Activated T-cell treated with anti-CD3 and anti-CD28 coated beads, Interleukin-2, amount 50 U/mL, for 72 hours (primary cell): ENCODE measurements around the gene ZFAND6. TPM values are rescaled to one million over a fixed set of nuclear protein-coding genes. Genes with fewer than 3 reads are reported as not detected.

Source experiments
- ATAC-seq, 2 donors: fragments of 150-1000 bp; cut with Tn5 transposase; replicated peaks in 1 of 2; 2 replicates each; pipeline ENCODE4 v1.10.0; 2021; ENCODE audit warnings: moderate library complexity in 2 of 2, mild to moderate bottlenecking in 1 of 2
- DNase-seq, 2 donors: peaks; one replicate each; pipeline ENCODE4 v3.0.0; 2021 to 2022; ENCODE audit warnings: mixed read lengths in 1 of 2
- H3K27ac Mint-ChIP-seq: one replicate; pipeline ENCODE4 v1.8.0; 2022; ENCODE audit warnings: mild to moderate bottlenecking, moderate library complexity, mixed read lengths
- H3K27me3 Mint-ChIP-seq: one replicate; pipeline ENCODE4 v1.8.0; 2022; ENCODE audit warnings: low read depth, mixed read lengths
- H3K36me3 Mint-ChIP-seq, 2 donors: one replicate each; pipeline ENCODE4 v1.8.0; 2022; ENCODE audit warnings: mixed read lengths in 2 of 2, mild to moderate bottlenecking in 1 of 2; ENCODE audit not compliant: insufficient read depth in 2 of 2
- H3K4me1 Mint-ChIP-seq: one replicate; pipeline ENCODE4 v1.8.0; 2022; ENCODE audit warnings: low read depth, mixed read lengths
- H3K4me3 Mint-ChIP-seq, 2 donors: one replicate each; pipeline ENCODE4 v1.8.0; 2022; ENCODE audit warnings: mild to moderate bottlenecking in 2 of 2, mixed read lengths in 2 of 2, moderate library complexity in 2 of 2
- H3K9me3 Mint-ChIP-seq, 2 donors: one replicate each; pipeline ENCODE4 v1.8.0; 2022; ENCODE audit warnings: mixed read lengths in 2 of 2
- total RNA-seq, 2 donors: library from RNA; stranded (reverse); gene quantifications; one replicate each; pipeline ENCODE4 v1.2.3, GENCODE V29; 2022

Gene ZFAND6
- total RNA-seq, 2 donors from 2014 or later = 43.9 to 44.1 TPM

- DNase-seq = peak; percentile 68 to 77
- Mint-ChIP-seq H3K4me3 (no peak overlapping the region), H3K27ac (no peak overlapping the region), H3K4me1 (no peaks in the 10 kb centered on the region), H3K9me3 (no peaks in the 10 kb centered on the region), H3K36me3 (peaks cover 0 to 16% of the 10 kb centered on the region in 2 donors), H3K27me3 (no peaks in the 10 kb centered on the region)
- peak; percentile 73 to 83 for ATAC-seq
These were observed 113.7 kb downstream of the ZFAND6 start for GRCh38 chr15:80173022-80173759.

DNA sequence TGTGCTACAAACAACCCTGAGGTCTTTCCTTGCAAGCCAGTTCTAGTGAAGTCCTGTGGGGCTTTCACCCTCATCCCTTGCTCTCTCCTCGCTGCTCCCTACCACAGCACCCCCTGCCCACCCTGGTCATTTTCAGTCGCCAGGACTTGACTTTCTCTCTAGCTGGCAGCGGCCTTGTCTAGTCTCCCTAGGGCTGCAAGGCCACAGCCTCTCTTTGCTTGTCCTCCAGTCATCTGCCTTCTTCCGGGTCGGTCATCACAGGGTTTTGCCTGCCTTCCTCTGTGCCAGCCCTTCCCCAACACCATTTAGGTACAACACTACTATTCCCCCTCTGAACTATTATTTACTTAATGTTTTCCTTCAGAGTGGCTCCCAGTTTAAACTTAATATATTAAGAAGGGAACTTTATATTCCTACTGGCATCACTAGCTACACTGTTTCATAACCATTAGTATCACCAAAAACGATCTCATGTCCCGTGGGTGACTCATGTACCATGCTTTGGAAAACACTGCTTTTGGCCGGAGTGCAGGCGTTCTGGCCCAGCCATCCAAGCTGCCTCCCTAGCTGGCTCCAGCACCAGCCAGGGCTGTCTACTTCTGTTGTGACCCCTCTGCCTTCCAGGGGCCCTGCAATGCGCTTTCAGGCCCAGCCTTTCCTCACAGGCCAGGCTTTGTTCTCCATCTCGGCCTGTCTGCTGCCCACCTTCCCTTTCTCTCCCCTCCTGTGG lies 114.7 kb downstream of the ZFAND6 start:
- DNase-seq (no peak), ATAC-seq (no peak)
- H3K4me3 Mint-ChIP-seq = no peak overlapping the region
- H3K27me3 Mint-ChIP-seq = no peaks in the 10 kb centered on the region
- peaks cover 0 to 17% of the 10 kb centered on the region in 2 donors for H3K36me3 Mint-ChIP-seq
- no peak overlapping the region for H3K27ac Mint-ChIP-seq
- H3K4me1 Mint-ChIP-seq = no peaks in the 10 kb centered on the region
- H3K9me3 Mint-ChIP-seq = no peaks in the 10 kb centered on the region

DNA sequence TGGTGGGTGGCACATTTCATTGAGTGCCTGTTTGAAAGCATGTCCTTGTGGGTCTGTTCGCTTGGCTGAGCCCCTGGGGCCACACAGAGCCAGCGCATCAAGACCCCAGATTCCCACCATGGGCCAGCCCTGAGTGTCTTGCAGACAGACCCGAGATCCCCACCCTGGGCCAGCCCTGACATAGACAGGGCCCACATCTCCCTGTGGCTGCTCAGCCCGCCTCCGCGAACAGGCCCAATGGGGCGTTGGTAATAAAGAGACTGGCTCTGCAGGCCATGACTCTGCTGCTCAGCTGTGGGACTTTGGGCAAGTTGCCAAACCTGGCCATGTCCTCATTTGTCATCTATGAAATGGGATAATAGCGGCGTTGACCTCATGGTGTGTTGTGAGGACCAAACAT lies 116.0 kb downstream of the ZFAND6 start:
- Mint-ChIP-seq H3K27me3 (no peaks in the 10 kb centered on the region), H3K9me3 (no peaks in the 10 kb centered on the region), H3K27ac (no peak overlapping the region), H3K36me3 (peaks cover 2 to 17% of the 10 kb centered on the region in 2 donors), H3K4me3 (no peak overlapping the region), H3K4me1 (no peaks in the 10 kb centered on the region)
- no peak for ATAC-seq
- no peak for DNase-seq

GRCh38 chr15:80176443-80176842 lies 117.0 kb downstream of the ZFAND6 start:
- Mint-ChIP-seq H3K27ac (no peak overlapping the region), H3K9me3 (no peaks in the 10 kb centered on the region), H3K27me3 (no peaks in the 10 kb centered on the region), H3K4me1 (no peaks in the 10 kb centered on the region), H3K36me3 (peaks cover 2 to 15% of the 10 kb centered on the region in 2 donors), H3K4me3 (no peak overlapping the region)
- DNase-seq (no peak), ATAC-seq (no peak)

DNA sequence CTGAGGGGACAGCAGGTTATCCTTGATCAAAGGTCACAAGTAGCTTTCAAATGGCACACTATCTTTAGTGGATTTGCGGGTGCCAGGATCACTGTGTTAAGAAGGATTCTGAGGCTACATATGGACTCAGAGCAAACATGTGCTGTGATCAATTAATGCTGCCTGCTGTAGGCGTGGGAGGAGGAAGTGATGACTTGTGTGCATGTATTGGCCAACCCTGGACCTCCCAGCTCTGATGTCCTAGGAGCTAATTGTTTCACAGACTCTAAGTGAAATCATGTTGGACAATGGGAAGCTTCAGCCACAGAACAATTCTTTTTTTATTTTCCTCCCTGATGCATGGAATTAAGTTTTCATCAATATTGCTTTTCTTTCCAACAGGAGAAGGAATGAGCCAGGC lies 117.7 kb downstream of the ZFAND6 start:
- H3K9me3 Mint-ChIP-seq = no peaks in the 10 kb centered on the region
- H3K4me1 Mint-ChIP-seq = no peaks in the 10 kb centered on the region
- DNase-seq (no peak), ATAC-seq (no peak)
- H3K4me3 Mint-ChIP-seq = no peak overlapping the region
- no peaks in the 10 kb centered on the region for H3K27me3 Mint-ChIP-seq
- H3K27ac Mint-ChIP-seq = no peak overlapping the region
- peaks cover 2 to 17% of the 10 kb centered on the region in 2 donors for H3K36me3 Mint-ChIP-seq

DNA sequence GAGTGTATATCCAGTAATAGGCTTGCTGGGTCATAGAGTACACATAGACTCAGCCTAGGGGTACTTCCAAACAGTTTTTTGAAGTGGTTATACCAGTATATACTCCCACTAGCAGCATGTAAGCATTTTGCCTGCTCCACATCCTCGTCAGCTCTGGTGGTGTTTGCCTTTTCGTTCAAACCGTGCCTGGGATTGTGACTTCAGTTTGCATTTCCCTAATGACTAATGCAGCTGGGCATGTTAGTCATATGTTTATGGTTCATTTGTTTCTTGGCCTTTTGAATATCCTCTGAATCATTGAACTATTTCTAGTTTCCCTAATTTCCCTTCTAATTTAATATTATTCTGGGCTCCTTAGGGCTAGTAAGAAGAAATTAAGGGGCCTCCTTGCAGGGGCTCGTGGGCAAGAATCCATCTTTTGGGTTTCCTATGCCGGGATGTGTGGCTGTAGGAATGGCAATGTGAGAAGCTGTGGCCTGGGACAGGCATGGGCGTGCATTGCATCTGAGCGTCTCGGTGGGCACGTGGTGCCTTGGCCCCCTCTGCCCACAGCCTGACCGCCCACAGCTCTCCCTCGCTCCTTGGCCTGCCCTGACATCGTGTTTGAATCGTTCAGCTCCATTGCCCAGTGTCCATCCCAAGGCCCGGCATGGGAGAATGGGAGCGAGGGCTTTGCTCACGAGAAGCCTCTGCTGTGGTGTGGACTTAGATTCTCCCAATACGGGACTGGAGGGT lies 119.7 kb downstream of the ZFAND6 start:
- DNase-seq = no peak
- peaks cover 4 to 13% of the 10 kb centered on the region in 2 donors for H3K36me3 Mint-ChIP-seq
- no peaks in the 10 kb centered on the region for H3K9me3 Mint-ChIP-seq
- no peaks in the 10 kb centered on the region for H3K4me1 Mint-ChIP-seq
- H3K4me3 Mint-ChIP-seq = no peak overlapping the region
- no peak for ATAC-seq
- H3K27ac Mint-ChIP-seq = no peak overlapping the region
- H3K27me3 Mint-ChIP-seq = no peaks in the 10 kb centered on the region

DNA sequence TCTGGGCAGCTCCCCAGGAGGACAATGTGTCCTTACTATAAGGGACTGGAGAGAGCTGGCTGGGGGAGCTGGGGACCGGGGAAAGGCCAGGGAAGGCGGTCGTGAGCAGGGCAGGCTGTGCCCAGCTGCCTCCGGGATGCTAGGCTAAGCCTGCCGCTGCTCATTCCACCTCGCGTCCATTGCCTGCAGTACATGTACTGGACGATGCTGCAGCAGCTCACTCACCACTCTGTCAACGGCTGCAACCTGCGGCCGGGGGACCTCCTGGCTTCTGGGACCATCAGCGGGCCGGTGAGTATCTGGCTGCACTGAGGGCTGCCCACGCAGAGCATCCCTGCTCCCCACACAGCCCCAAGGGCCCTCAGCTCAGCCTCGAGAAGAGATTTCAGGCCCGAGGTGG lies 120.5 kb downstream of the ZFAND6 start:
- DNase-seq = no peak
- no peaks in the 10 kb centered on the region for H3K4me1 Mint-ChIP-seq
- no peaks in the 10 kb centered on the region for H3K27me3 Mint-ChIP-seq
- no peak for ATAC-seq
- H3K4me3 Mint-ChIP-seq = no peak overlapping the region
- H3K27ac Mint-ChIP-seq = no peak overlapping the region
- H3K36me3 Mint-ChIP-seq = peaks cover 4 to 17% of the 10 kb centered on the region in 2 donors
- H3K9me3 Mint-ChIP-seq = no peaks in the 10 kb centered on the region

- no peaks in the 10 kb centered on the region for H3K27me3 Mint-ChIP-seq
- ATAC-seq (no peak), DNase-seq (no peak)
- H3K27ac Mint-ChIP-seq = no peak overlapping the region
- H3K36me3 Mint-ChIP-seq = peaks cover 7 to 23% of the 10 kb centered on the region in 2 donors
- H3K9me3 Mint-ChIP-seq = no peaks in the 10 kb centered on the region
- H3K4me3 Mint-ChIP-seq = no peak overlapping the region
- no peaks in the 10 kb centered on the region for H3K4me1 Mint-ChIP-seq
These were observed 121.0 kb downstream of the ZFAND6 start for GRCh38 chr15:80180468-80180867.

DNA sequence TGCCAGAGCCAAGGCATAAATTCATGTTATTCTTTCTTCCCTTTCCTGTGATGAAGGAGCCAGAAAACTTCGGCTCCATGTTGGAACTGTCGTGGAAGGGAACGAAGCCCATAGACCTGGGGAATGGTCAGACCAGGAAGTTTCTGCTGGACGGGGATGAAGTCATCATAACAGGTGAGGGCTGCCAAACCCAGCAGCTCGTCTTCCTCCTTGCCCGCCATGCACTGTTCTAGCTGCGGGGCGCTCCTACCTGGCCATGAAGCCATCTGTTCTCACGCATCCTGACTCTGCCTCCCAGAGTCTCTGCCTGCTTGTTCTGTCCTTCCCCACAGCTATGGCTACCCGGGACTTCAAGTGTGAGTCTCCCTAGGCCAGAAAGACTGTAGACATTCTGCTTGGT lies 121.5 kb downstream of the ZFAND6 start:
- Mint-ChIP-seq H3K4me1 (no peaks in the 10 kb centered on the region), H3K27ac (no peak overlapping the region), H3K4me3 (no peak overlapping the region), H3K27me3 (no peaks in the 10 kb centered on the region), H3K36me3 (peaks cover 7 to 23% of the 10 kb centered on the region in 2 donors), H3K9me3 (no peaks in the 10 kb centered on the region)
- DNase-seq (no peak), ATAC-seq (no peak)

GRCh38 chr15:80182611-80183261 lies 123.3 kb downstream of the ZFAND6 start:
- DNase-seq (no peak), ATAC-seq (no peak)
- Mint-ChIP-seq H3K4me1 (no peaks in the 10 kb centered on the region), H3K9me3 (no peaks in the 10 kb centered on the region), H3K27me3 (no peaks in the 10 kb centered on the region), H3K27ac (no peak overlapping the region), H3K4me3 (no peak overlapping the region), H3K36me3 (peaks cover 7 to 31% of the 10 kb centered on the region in 2 donors)

GRCh38 chr15:80183306-80183705 lies 123.8 kb downstream of the ZFAND6 start:
- ATAC-seq (no peak), DNase-seq (no peak)
- Mint-ChIP-seq H3K9me3 (no peaks in the 10 kb centered on the region), H3K27ac (no peak overlapping the region), H3K36me3 (peaks cover 7 to 31% of the 10 kb centered on the region in 2 donors), H3K27me3 (no peaks in the 10 kb centered on the region), H3K4me1 (no peaks in the 10 kb centered on the region), H3K4me3 (no peak overlapping the region)

GRCh38 chr15:80183886-80184285 lies 124.4 kb downstream of the ZFAND6 start:
- Mint-ChIP-seq H3K9me3 (no peaks in the 10 kb centered on the region), H3K27ac (no peak overlapping the region), H3K4me1 (no peaks in the 10 kb centered on the region), H3K36me3 (peaks cover 7 to 31% of the 10 kb centered on the region in 2 donors), H3K27me3 (no peaks in the 10 kb centered on the region), H3K4me3 (no peak overlapping the region)
- DNase-seq (no peak), ATAC-seq (no peak)

- no peak for ATAC-seq
- Mint-ChIP-seq H3K4me3 (no peak overlapping the region), H3K9me3 (no peaks in the 10 kb centered on the region), H3K27ac (no peak overlapping the region), H3K27me3 (no peaks in the 10 kb centered on the region), H3K36me3 (peaks cover 6 to 28% of the 10 kb centered on the region in 2 donors), H3K4me1 (no peaks in the 10 kb centered on the region)
- no peak for DNase-seq
These were observed 125.1 kb downstream of the ZFAND6 start for GRCh38 chr15:80184554-80184953.
